IMR-90 (cell line): Measurements from ENCODE around the gene HHLA2. TPM values are rescaled to one million over a fixed set of nuclear protein-coding genes. Genes with fewer than 3 reads are reported as not detected.
"Not testable (repeated sequence)": the region's sequence is repeated elsewhere in the genome, so short reads cannot be mapped to it uniquely, and the experiment has no call there.

ENCODE experiments used
- ATAC-seq: fragments of 200-7000 bp; cut with Tn5 transposase; 2 replicates; pipeline ENCODE4 v1.9.1; 2020; ENCODE audit warnings: low read depth, mild to moderate bottlenecking, moderate library complexity
- BruUV-seq: library from RNA; stranded (reverse); fragments of 400-500 nt; replicated peaks from 2 replicates; lab custom pipeline; 2021; lab: Mats Ljungman, UMichigan
- CTCF ChIA-PET: fragments of 300-600 bp; formaldehyde crosslinking; extraction: SDS; loops from one replicate; lab custom pipeline; 2021; ENCODE audit warnings: antibody characterized with exemption; lab: Yijun Ruan, JAX
- POLR2A ChIA-PET: fragments of 300-600 bp; sonication (Branson Sonifier 250); formaldehyde crosslinking; loops from one replicate; lab custom pipeline; 2022; ENCODE audit warnings: antibody characterized with exemption; ENCODE audit not compliant: unreplicated experiment; lab: Charles Lee
- DNase-seq: peaks from one replicate; pipeline ENCODE4 v3.0.0; 2013
- H2AFZ ChIP-seq: replicated peaks from 2 replicates; pipeline ENCODE3; 2013; ENCODE audit warnings: low read length, mild to moderate bottlenecking; ENCODE audit not compliant: poor library complexity
- H2AK5ac ChIP-seq: 2 replicates; pipeline ENCODE4 v1.6.1; 2013; ENCODE audit warnings: low read depth, low read length, inconsistent platforms
- H2AK9ac ChIP-seq: replicated peaks from 2 replicates; pipeline ENCODE3; 2013; ENCODE audit warnings: mild to moderate bottlenecking, low read depth, low read length, moderate library complexity; ENCODE audit not compliant: poor library complexity
- H2BK120ac ChIP-seq: 2 replicates; pipeline ENCODE4 v1.6.1; 2013; ENCODE audit warnings: low read depth, low read length, inconsistent platforms
- H2BK15ac ChIP-seq: 3 replicates; pipeline ENCODE4 v1.6.1; 2013; ENCODE audit warnings: low read depth, low read length, inconsistent platforms
- H2BK20ac ChIP-seq: 2 replicates; pipeline ENCODE4 v1.6.1; 2013; ENCODE audit warnings: low read depth, mild to moderate bottlenecking, inconsistent platforms, low read length, moderate library complexity
- H2BK5ac ChIP-seq: 2 replicates; pipeline ENCODE4 v1.6.1; 2013; ENCODE audit warnings: mild to moderate bottlenecking, low read depth, low read length, inconsistent platforms; ENCODE audit not compliant: poor library complexity, severe bottlenecking
- H3K14ac ChIP-seq: replicated peaks from 2 replicates; pipeline ENCODE4 v1.6.1; 2013; ENCODE audit warnings: low read depth, low read length, inconsistent platforms
- H3K18ac ChIP-seq: 2 replicates; pipeline ENCODE4 v1.6.1; 2013; ENCODE audit warnings: low read depth, low read length, control low read depth
- H3K23ac ChIP-seq: 2 replicates; pipeline ENCODE4 v1.6.1; 2013; ENCODE audit warnings: low read depth, low read length, inconsistent platforms
- H3K27ac ChIP-seq: 2 replicates; pipeline ENCODE4 v1.5.1; 2013; ENCODE audit warnings: mild to moderate bottlenecking, control low read depth, low read length; ENCODE audit not compliant: insufficient read depth
- H3K27me3 ChIP-seq: 2 replicates; pipeline ENCODE4 v1.6.1; 2013; ENCODE audit warnings: low read length; ENCODE audit not compliant: control insufficient read depth, insufficient read depth
- H3K36me3 ChIP-seq: 2 replicates; pipeline ENCODE4 v1.6.1; 2013; ENCODE audit warnings: low read length, mixed read lengths; ENCODE audit not compliant: control insufficient read depth, insufficient read depth
- H3K4ac ChIP-seq: 2 replicates; pipeline ENCODE4 v1.6.1; 2013; ENCODE audit warnings: low read depth, low read length, inconsistent platforms
- H3K4me1 ChIP-seq: 2 replicates; pipeline ENCODE4 v1.6.1; 2013; ENCODE audit warnings: low read length, mixed read lengths; ENCODE audit not compliant: control insufficient read depth, insufficient read depth
- H3K4me2 ChIP-seq: 2 replicates; pipeline ENCODE4 v1.6.1; 2013; ENCODE audit warnings: low read depth, mild to moderate bottlenecking, control low read depth, low read length, moderate library complexity
- H3K4me3 ChIP-seq: 2 replicates; pipeline ENCODE4 v1.5.1; 2013; ENCODE audit warnings: low read depth, mild to moderate bottlenecking, control low read depth, low read length, moderate library complexity; ENCODE audit not compliant: insufficient read depth
- H3K56ac ChIP-seq: 2 replicates; pipeline ENCODE4 v1.6.1; 2013; ENCODE audit warnings: low read length, inconsistent platforms; ENCODE audit not compliant: insufficient read depth; ENCODE audit errors: extremely low read depth
- H3K79me1 ChIP-seq, 2 experiments: 2 replicates each; pipeline ENCODE4 v1.6.1; 2013; ENCODE audit warnings: low read length in 2 of 2, inconsistent platforms in 1 of 2, low read depth in 1 of 2
- H3K9ac ChIP-seq: 2 replicates; pipeline ENCODE4 v1.6.1; 2013; ENCODE audit warnings: low read depth, low read length, control low read depth
- H3K9me1 ChIP-seq: 2 replicates; pipeline ENCODE4 v1.6.1; 2013; ENCODE audit warnings: low read length, inconsistent platforms; ENCODE audit not compliant: insufficient read depth
- H3K9me3 ChIP-seq: 2 replicates; pipeline ENCODE4 v1.6.1; 2013; ENCODE audit warnings: low read length; ENCODE audit not compliant: control insufficient read depth, insufficient read depth
- H4K20me1 ChIP-seq: 2 replicates; pipeline ENCODE4 v1.6.1; 2013; ENCODE audit warnings: low read length, inconsistent platforms; ENCODE audit not compliant: insufficient read depth
- H4K5ac ChIP-seq: 2 replicates; pipeline ENCODE4 v1.6.1; 2013; ENCODE audit warnings: mild to moderate bottlenecking, low read depth, low read length, control low read depth
- H4K8ac ChIP-seq, 2 experiments: 2 replicates each; pipeline ENCODE4 v1.6.1; 2013; ENCODE audit warnings: low read depth in 2 of 2, low read length in 2 of 2, control low read depth in 1 of 2, inconsistent platforms in 1 of 2
- H4K91ac ChIP-seq: 2 replicates; pipeline ENCODE4 v1.6.1; 2013; ENCODE audit warnings: low read depth, low read length, inconsistent platforms; ENCODE audit not compliant: insufficient read depth
- MAFK ChIP-seq: IDR thresholded peaks from 2 replicates; pipeline ENCODE4 v1.6.1; 2012; ENCODE audit warnings: low read depth, low read length, improper control_type of control experiment
- WGBS, 2 experiments: methylation state at CpG; one replicate each; pipeline versions ENCODE4 v1.1.5 to v1.1.7; 2013; ENCODE audit warnings: missing lambda C conversion rate in 2 of 2; ENCODE audit not compliant: insufficient read length in 1 of 2; ENCODE audit errors: extremely low coverage in 2 of 2; 5-methylcytosine and 5-hydroxymethylcytosine counted together
- dilution Hi-C: fragments of 300-500 bp; cut with HindIII; formaldehyde crosslinking; loops from one replicate; pipeline ENCODE4 v1.14.3; 2018; ENCODE audit warnings: low sequenced_read_pairs; ENCODE audit not compliant: unreplicated experiment
- in situ Hi-C: fragments of 300-500 bp; cut with MboI; formaldehyde crosslinking; loops from 3 replicates; pipeline ENCODE4 v1.14.3; 2019; ENCODE audit warnings: low sequenced_read_pairs, inconsistent platforms, mixed read lengths
- intact Hi-C: fragments of 100-400 bp; cut with micrococcal nuclease; formaldehyde crosslinking; loops from 2 replicates; pipeline ENCODE4 v1.10.0; 2022
- polyA plus RNA-seq, 3 experiments: library from polyadenylated mRNA; depleted of rRNA; stranded (reverse); fragments of >200 nt; gene quantifications; 2 replicates each; pipeline ENCODE4 v1.2.3, GENCODE V29; 2012; ENCODE audit warnings: low replicate concordance in 1 of 3
- total RNA-seq: library from RNA; depleted of rRNA; stranded (reverse); fragments of >200 nt; gene quantifications from 2 replicates; pipeline ENCODE4 v1.2.3, GENCODE V29; 2012

HHLA2 gene
- total and polyA plus RNA-seq, 2 of the 4 experiments (the other 2 are of a cell fraction): not detected

GRCh38 chr3:108288193-108288592 is 8.2 kb upstream of the HHLA2 start:
- intact Hi-C loops, H4K91ac ChIP-seq, H3K9me3 ChIP-seq, in situ Hi-C loops, H3K4ac ChIP-seq, H2BK120ac ChIP-seq, DNase-seq, CTCF ChIA-PET, BruUV-seq, H3K27ac ChIP-seq, H4K20me1 ChIP-seq, H3K14ac ChIP-seq, H3K4me2 ChIP-seq, H2AK9ac ChIP-seq, H4K5ac ChIP-seq, H3K4me3 ChIP-seq, ATAC-seq, H3K27me3 ChIP-seq, H2AK5ac ChIP-seq, H3K36me3 ChIP-seq, H3K9ac ChIP-seq, H2AFZ ChIP-seq, H2BK20ac ChIP-seq, POLR2A ChIA-PET, H3K56ac ChIP-seq, H3K18ac ChIP-seq, H3K79me1 ChIP-seq, H3K23ac ChIP-seq, H2BK5ac ChIP-seq, H4K8ac ChIP-seq, dilution Hi-C loops, H3K4me1 ChIP-seq, H2BK15ac ChIP-seq, H3K9me1 ChIP-seq: not testable (repeated sequence)
- WGBS, 2 experiments: 20% methylated on average over 1 of the region's 6 CpGs; no CpG with 5 or more reads in 1 of the 2 experiments
- peak; percentile 94 for TF ChIP-seq MAFK
